Thoracic aorta (tissue), 2 donors: Measurements from ENCODE around the gene PCDHGA1. TPM values are rescaled to one million over a fixed set of nuclear protein-coding genes. Genes with fewer than 3 reads are reported as not detected.

Experiments
- ATAC-seq: fragments of 150-250 bp; one replicate; pipeline ENCODE4 v1.8.0; 2017; ENCODE audit warnings: low read depth; ENCODE audit not compliant: insufficient number of reproducible peaks, low FRiP score
- DNase-seq: peaks from one replicate; pipeline ENCODE4 v3.0.0-alpha.2; 2020; ENCODE audit warnings: low spot score
- H3K27ac ChIP-seq, 2 donors: fragments of 200-600 bp; sonication (generic); 1 replicate in 1 of 2; 2 replicates in 1 of 2; pipeline ENCODE4 v1.5.1; 2016; ENCODE audit warnings: mild to moderate bottlenecking in 2 of 2, moderate library complexity in 2 of 2
- H3K27me3 ChIP-seq: fragments of 200-600 bp; sonication (generic); replicated peaks from 2 replicates; pipeline ENCODE4 v1.6.0; 2016; ENCODE audit warnings: mild to moderate bottlenecking; ENCODE audit not compliant: insufficient read depth
- H3K36me3 ChIP-seq: fragments of 200-600 bp; sonication (generic); one replicate; pipeline ENCODE4 v1.5.1; 2016
- H3K4me1 ChIP-seq, 2 donors: fragments of 200-600 bp; sonication (generic); 1 replicate in 1 of 2; 2 replicates in 1 of 2; pipeline versions ENCODE4 v1.5.1 to v1.6.0; 2016; ENCODE audit warnings: low read depth in 2 of 2, mild to moderate bottlenecking in 1 of 2; ENCODE audit not compliant: control insufficient read depth in 1 of 2
- H3K4me3 ChIP-seq: fragments of 200-600 bp; sonication (generic); 2 replicates; pipeline ENCODE4 v1.5.1; 2016; ENCODE audit warnings: mild to moderate bottlenecking
- H3K9me3 ChIP-seq: fragments of 200-600 bp; sonication (generic); 2 replicates; pipeline ENCODE4 v1.5.1; 2016
- CTCF ChIP-seq: fragments of 200-600 bp; sonication (generic); IDR thresholded peaks from one replicate; pipeline ENCODE4 v1.5.1; 2019; ENCODE audit warnings: antibody characterized with exemption
- total RNA-seq, 2 donors: library from RNA; depleted of rRNA; stranded (reverse); fragments of >200 nt; gene quantifications; one replicate each; pipeline versions ENCODE4 v1.1.0 to v1.2.3, GENCODE V29; 2016

The PCDHGA1 gene
- total RNA-seq, 2 donors from 2014 or later, result 0.41 to 2.8 TPM

- H3K36me3 ChIP-seq, result peaks cover 4% of the 10 kb centered on the region
- H3K27ac ChIP-seq, result peak overlapping the region; percentile 97 to 98
- peak; percentile 66 for DNase-seq
- peaks cover 29 to 60% of the 10 kb centered on the region in 2 donors for H3K4me1 ChIP-seq
- TF ChIP-seq CTCF, result no peak
- H3K9me3 ChIP-seq, result no peaks in the 10 kb centered on the region
- no peaks in the 10 kb centered on the region for H3K27me3 ChIP-seq
- H3K4me3 ChIP-seq, result peak overlapping the region; percentile 62
- peak; percentile 90 for ATAC-seq
These were observed 178.7 kb downstream of the PCDHGA1 start for GRCh38 chr5:141508798-141509611.

GRCh38 chr5:141510160-141510559 lies 179.8 kb downstream of the PCDHGA1 start:
- no peak for ATAC-seq
- Histone ChIP-seq H3K36me3 (peaks cover 4% of the 10 kb centered on the region), H3K4me1 (peaks cover 40 to 72% of the 10 kb centered on the region in 2 donors), H3K27me3 (no peaks in the 10 kb centered on the region), H3K27ac (peak overlapping the region; percentile 97 to 98), H3K4me3 (no peak overlapping the region), H3K9me3 (no peaks in the 10 kb centered on the region)
- TF ChIP-seq CTCF, result no peak
- DNase-seq, result no peak

GRCh38 chr5:141510850-141511601 lies 180.7 kb downstream of the PCDHGA1 start:
- Histone ChIP-seq H3K27ac (peak overlapping the region; percentile 97 to 98), H3K36me3 (peaks cover 4% of the 10 kb centered on the region), H3K27me3 (no peaks in the 10 kb centered on the region), H3K9me3 (no peaks in the 10 kb centered on the region), H3K4me1 (peaks cover 49 to 77% of the 10 kb centered on the region in 2 donors), H3K4me3 (no peak overlapping the region)
- DNase-seq (no peak), ATAC-seq (no peak)
- TF ChIP-seq CTCF, result no peak

- Histone ChIP-seq H3K36me3 (peaks cover 4% of the 10 kb centered on the region), H3K4me3 (peak overlapping the region; percentile 81), H3K9me3 (no peaks in the 10 kb centered on the region), H3K27me3 (no peaks in the 10 kb centered on the region), H3K4me1 (peaks cover 56 to 77% of the 10 kb centered on the region in 2 donors), H3K27ac (peak overlapping the region; percentile 94 to 98)
- ATAC-seq (no peak), DNase-seq (no peak)
- TF ChIP-seq CTCF, result no peak
These were observed 181.5 kb downstream of the PCDHGA1 start for GRCh38 chr5:141511771-141512325.

GRCh38 chr5:141512390-141512910 lies 182.1 kb downstream of the PCDHGA1 start:
- H3K36me3 ChIP-seq, result peaks cover 4% of the 10 kb centered on the region
- H3K27ac ChIP-seq, result peak overlapping the region; percentile 94 to 98
- ATAC-seq, result no peak
- H3K27me3 ChIP-seq, result no peaks in the 10 kb centered on the region
- H3K4me3 ChIP-seq, result peak overlapping the region; percentile 81
- no peaks in the 10 kb centered on the region for H3K9me3 ChIP-seq
- H3K4me1 ChIP-seq, result peaks cover 56 to 77% of the 10 kb centered on the region in 2 donors
- TF ChIP-seq CTCF, result peak; percentile 93
- DNase-seq, result peak; percentile 63
